Keratinocyte (primary cell): Measurements from ENCODE around the gene EYS. TPM values are rescaled to one million over a fixed set of nuclear protein-coding genes. Genes with fewer than 3 reads are reported as not detected.

Experiments
- DNase-seq: peaks from one replicate; pipeline ENCODE4 v3.0.0-alpha.2; 2011; ENCODE audit warnings: low read depth, missing footprints, low spot score
- FAIRE-seq: peaks from 2 replicates; lab custom pipeline; 2011; peaks lifted over from hg19 to GRCh38; lab: Jason Lieb, UNC
- H2AFZ ChIP-seq: 2 replicates; pipeline ENCODE4 v1.6.0; 2012; ENCODE audit warnings: low read length, control low read depth, inconsistent platforms; ENCODE audit not compliant: control insufficient read depth
- H3K27ac ChIP-seq: 2 replicates; pipeline ENCODE4 v1.5.1; 2011; ENCODE audit warnings: low read length; ENCODE audit not compliant: control insufficient read depth, insufficient read depth
- H3K27me3 ChIP-seq: 3 replicates; pipeline ENCODE4 v1.6.0; 2011; ENCODE audit warnings: low read length; ENCODE audit not compliant: control insufficient read depth, insufficient read depth; ENCODE audit errors: extremely low read depth
- H3K36me3 ChIP-seq, 2 experiments: 2 replicates in 1 of 2; 3 replicates in 1 of 2; pipeline ENCODE4 v1.5.1; 2011; ENCODE audit warnings: low read length in 2 of 2, mild to moderate bottlenecking in 1 of 2; ENCODE audit not compliant: control insufficient read depth in 2 of 2, insufficient read depth in 2 of 2; ENCODE audit errors: extremely low read depth in 1 of 2
- H3K4me1 ChIP-seq: 3 replicates; pipeline ENCODE4 v1.5.1; 2011; ENCODE audit warnings: low read length; ENCODE audit not compliant: control insufficient read depth, insufficient read depth; ENCODE audit errors: extremely low read depth
- H3K4me2 ChIP-seq: 3 replicates; pipeline ENCODE4 v1.6.0; 2011; ENCODE audit warnings: low read depth, low read length; ENCODE audit not compliant: control insufficient read depth, insufficient read depth; ENCODE audit errors: extremely low read depth
- H3K4me3 ChIP-seq, 3 experiments: fragments of 200-600 bp in 1 of 3; sonication (generic) in 1 of 3; 2 replicates in 2 of 3; 3 replicates in 1 of 3; pipeline ENCODE4 v1.5.1; 2011 to 2016; ENCODE audit warnings: low read length in 3 of 3, mild to moderate bottlenecking in 3 of 3, control low read depth in 2 of 3, inconsistent platforms in 1 of 3, low read depth in 1 of 3, mixed read lengths in 1 of 3, mixed run types in 1 of 3, moderate library complexity in 1 of 3; ENCODE audit not compliant: control insufficient read depth in 2 of 3, insufficient read depth in 2 of 3; ENCODE audit errors: extremely low read depth in 1 of 3
- H3K79me2 ChIP-seq: 2 replicates; pipeline ENCODE4 v1.6.0; 2012; ENCODE audit warnings: low read length; ENCODE audit not compliant: control insufficient read depth, insufficient read depth
- H3K9ac ChIP-seq: 3 replicates; pipeline ENCODE4 v1.6.0; 2011; ENCODE audit warnings: low read length; ENCODE audit not compliant: control insufficient read depth, insufficient read depth; ENCODE audit errors: extremely low read depth
- H3K9me1 ChIP-seq: 3 replicates; pipeline ENCODE4 v1.6.0; 2011; ENCODE audit warnings: low read length; ENCODE audit not compliant: control insufficient read depth, insufficient read depth; ENCODE audit errors: extremely low read depth
- H3K9me3 ChIP-seq: 2 replicates; pipeline ENCODE4 v1.5.1; 2012; ENCODE audit warnings: low read depth, low read length; ENCODE audit not compliant: control insufficient read depth
- H4K20me1 ChIP-seq: 3 replicates; pipeline ENCODE4 v1.6.0; 2011; ENCODE audit warnings: low read length; ENCODE audit not compliant: control insufficient read depth, insufficient read depth; ENCODE audit errors: extremely low read depth
- CTCF ChIP-seq, 3 experiments: IDR thresholded peaks in 1 of 3; conservative IDR thresholded peaks in 1 of 3; optimal IDR thresholded peaks in 1 of 3; 2 replicates in 2 of 3; 3 replicates in 1 of 3; pipeline versions ENCODE3 to v1.5.1; 2011; ENCODE audit warnings: low read length in 3 of 3, mild to moderate bottlenecking in 3 of 3, moderate library complexity in 2 of 3, control low read depth in 1 of 3, inconsistent platforms in 1 of 3; ENCODE audit not compliant: insufficient read depth in 2 of 3; ENCODE audit errors: extremely low read depth in 1 of 3
- EZH2 ChIP-seq: IDR thresholded peaks from one replicate; pipeline ENCODE4 v1.6.1; 2012; ENCODE audit warnings: inconsistent platforms, mild to moderate bottlenecking, low read length, moderate library complexity
- dilution Hi-C: fragments of 300-500 bp; cut with MboI; formaldehyde crosslinking; loops from one replicate; pipeline ENCODE4 v1.7.0; 2020; ENCODE audit warnings: low sequenced_read_pairs; ENCODE audit not compliant: extremely low pct_ligation_motif_present
- polyA plus RNA-seq, 5 experiments: library from polyadenylated mRNA; depleted of rRNA in 3 of 5; stranded (reverse) in 3 of 5; stranded (forward) in 1 of 5; unstranded in 1 of 5; fragments of >200 nt; gene quantifications; 1 replicate in 1 of 5; 2 replicates in 3 of 5; 3 replicates in 1 of 5; pipeline versions ENCODE4 v1.2.1 to v1.2.3, GENCODE V29; 2011 to 2012; ENCODE audit warnings: missing spikeins in 2 of 5, low read depth in 1 of 5, low replicate concordance in 1 of 5

EYS gene
- polyA plus RNA-seq, 1 donor (not counting 4 experiments of a cell fraction or from before 2014, with no cell fraction given), result 0.34 TPM

DNA sequence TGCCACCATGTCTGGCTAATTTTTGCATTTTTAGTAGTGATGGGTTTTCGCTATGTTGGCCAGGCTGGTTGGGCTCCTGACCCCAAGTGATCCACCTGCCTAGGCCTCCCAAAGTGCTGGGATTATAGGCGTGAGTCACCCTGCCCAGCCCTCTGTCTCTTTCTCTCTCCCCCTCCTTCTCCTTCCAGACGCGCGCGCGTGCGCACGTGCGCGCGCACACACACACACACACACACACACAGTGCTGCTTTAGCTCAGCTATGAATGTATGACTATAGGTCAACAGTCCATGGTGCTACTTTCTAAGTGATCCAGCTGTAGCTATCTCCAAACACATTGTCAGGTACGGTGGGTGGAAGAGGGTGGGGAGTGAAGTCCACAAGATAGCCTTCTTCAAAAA, 1621.9 kb downstream of the EYS start:
- Histone ChIP-seq H3K9me3 (no peaks in the 10 kb centered on the region), H3K9ac (no peak overlapping the region), H3K4me3 (no peak overlapping the region), H2AFZ (no peak overlapping the region), H3K4me2 (no peak overlapping the region), H3K27me3 (no peaks in the 10 kb centered on the region), H4K20me1 (no peaks in the 10 kb centered on the region), H3K27ac (no peak overlapping the region), H3K36me3 (no peaks in the 10 kb centered on the region), H3K79me2 (no peaks in the 10 kb centered on the region), H3K9me1 (no peaks in the 10 kb centered on the region), H3K4me1 (no peaks in the 10 kb centered on the region)
- no peak for FAIRE-seq
- TF ChIP-seq EZH2, result no peak
- TF ChIP-seq CTCF (optimal IDR thresholded peaks at IDR 0.05 in 1 of 3, IDR thresholded peaks at IDR 0.05 in 1 of 3, conservative IDR thresholded peaks at IDR 0.05 in 1 of 3; ENCODE audit: extremely low read depth in 1 of 3, insufficient read depth in 2 of 3, low read length in 3 of 3), result no peak
- dilution Hi-C loops, result no loop called here
- no peak for DNase-seq

DNA sequence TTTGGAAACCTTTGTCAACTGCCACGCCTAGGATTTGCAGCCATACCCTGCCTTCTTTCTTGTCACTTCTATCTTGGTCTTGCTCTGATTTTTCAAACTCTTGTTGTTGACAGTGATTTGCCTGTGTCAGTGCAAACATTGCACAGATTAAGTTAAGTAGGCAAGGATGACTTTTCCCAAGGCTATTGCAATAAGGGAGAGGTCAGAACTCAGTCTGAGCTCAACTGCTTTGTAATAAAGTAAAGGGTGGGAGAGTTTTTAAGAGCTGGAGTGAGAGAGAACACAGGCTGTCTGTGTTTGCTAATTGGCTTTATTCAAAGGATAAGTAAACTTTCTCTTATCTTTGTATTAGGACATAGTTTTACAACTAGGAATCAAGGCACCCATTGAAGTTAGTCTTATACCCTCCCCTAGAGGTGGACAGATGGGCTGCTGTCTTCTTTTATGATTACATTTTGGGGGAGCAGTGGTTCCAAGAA, 1622.8 kb downstream of the EYS start:
- Histone ChIP-seq H4K20me1 (no peaks in the 10 kb centered on the region), H3K4me1 (no peaks in the 10 kb centered on the region), H3K9me1 (no peaks in the 10 kb centered on the region), H3K36me3 (no peaks in the 10 kb centered on the region), H3K4me2 (no peak overlapping the region), H3K9me3 (no peaks in the 10 kb centered on the region), H2AFZ (no peak overlapping the region), H3K79me2 (no peaks in the 10 kb centered on the region), H3K27ac (no peak overlapping the region), H3K9ac (no peak overlapping the region), H3K27me3 (no peaks in the 10 kb centered on the region), H3K4me3 (no peak overlapping the region)
- DNase-seq, result no peak
- TF ChIP-seq CTCF (optimal IDR thresholded peaks at IDR 0.05 in 1 of 3, IDR thresholded peaks at IDR 0.05 in 1 of 3, conservative IDR thresholded peaks at IDR 0.05 in 1 of 3; ENCODE audit: extremely low read depth in 1 of 3, insufficient read depth in 2 of 3, low read length in 3 of 3) (no peak), EZH2 (no peak)
- dilution Hi-C loops, result no loop called here
- FAIRE-seq, result no peak
